Measurements from ENCODE around the gene FBXO44.

Gene FBXO44

DNA sequence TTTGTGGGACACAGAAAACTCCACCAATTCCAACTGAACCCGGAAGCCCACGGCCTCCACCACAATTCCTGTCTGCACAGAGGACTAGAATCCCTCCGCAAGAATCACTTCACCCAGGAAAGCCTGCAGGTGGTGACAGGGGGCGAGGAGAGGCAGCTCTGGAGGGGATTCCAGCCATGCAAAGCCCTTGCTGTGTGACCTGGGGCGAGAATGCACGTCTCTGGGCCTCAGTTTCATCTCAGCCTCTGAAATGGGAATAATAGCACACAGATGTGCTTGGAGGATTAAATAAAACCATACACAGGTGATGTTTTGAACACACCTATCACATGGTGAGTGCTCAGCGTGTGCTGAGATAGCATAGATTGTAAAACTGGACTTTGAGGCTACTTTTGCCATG, 14.6 kb upstream of the FBXO44 start:
- TF ChIP-seq FOXP2 (optimal IDR thresholded peaks at IDR 0.05; ENCODE audit: borderline replicate concordance, extremely low read depth, extremely low read length, insufficient read depth) (no peak), POLR2AphosphoS5 (IDR thresholded peaks at IDR 0.05; ENCODE audit: low read depth, low read length) (no peak), TAF1 (IDR thresholded peaks at IDR 0.05; ENCODE audit: borderline replicate concordance, insufficient read depth, low read length) (no peak), REST (IDR thresholded peaks at IDR 0.05; ENCODE audit: insufficient read depth in 1 of 2, low read depth in 2 of 2, low read length in 2 of 2) (no peak), SIN3A (IDR thresholded peaks at IDR 0.05; ENCODE audit: borderline replicate concordance, insufficient read depth, low read length) (no peak)

GRCh38 chr1:11640944-11641343, 13.7 kb upstream of the FBXO44 start:
- TF ChIP-seq SIN3A (IDR thresholded peaks at IDR 0.05; ENCODE audit: borderline replicate concordance, insufficient read depth, low read length) (no peak), TAF1 (IDR thresholded peaks at IDR 0.05; ENCODE audit: borderline replicate concordance, insufficient read depth, low read length) (no peak), POLR2AphosphoS5 (IDR thresholded peaks at IDR 0.05; ENCODE audit: low read depth, low read length) (no peak), REST (IDR thresholded peaks at IDR 0.05; ENCODE audit: insufficient read depth in 1 of 2, low read depth in 2 of 2, low read length in 2 of 2) (no peak), FOXP2 (optimal IDR thresholded peaks at IDR 0.05; ENCODE audit: borderline replicate concordance, extremely low read depth, extremely low read length, insufficient read depth) (no peak)

GRCh38 chr1:11641776-11642305, 12.8 kb upstream of the FBXO44 start:
- TF ChIP-seq POLR2AphosphoS5 (IDR thresholded peaks at IDR 0.05; ENCODE audit: low read depth, low read length) (no peak), SIN3A (IDR thresholded peaks at IDR 0.05; ENCODE audit: borderline replicate concordance, insufficient read depth, low read length) (no peak), TAF1 (IDR thresholded peaks at IDR 0.05; ENCODE audit: borderline replicate concordance, insufficient read depth, low read length) (no peak), FOXP2 (optimal IDR thresholded peaks at IDR 0.05; ENCODE audit: borderline replicate concordance, extremely low read depth, extremely low read length, insufficient read depth) (no peak), REST (IDR thresholded peaks at IDR 0.05; ENCODE audit: insufficient read depth in 1 of 2, low read depth in 2 of 2, low read length in 2 of 2) (no peak)

DNA sequence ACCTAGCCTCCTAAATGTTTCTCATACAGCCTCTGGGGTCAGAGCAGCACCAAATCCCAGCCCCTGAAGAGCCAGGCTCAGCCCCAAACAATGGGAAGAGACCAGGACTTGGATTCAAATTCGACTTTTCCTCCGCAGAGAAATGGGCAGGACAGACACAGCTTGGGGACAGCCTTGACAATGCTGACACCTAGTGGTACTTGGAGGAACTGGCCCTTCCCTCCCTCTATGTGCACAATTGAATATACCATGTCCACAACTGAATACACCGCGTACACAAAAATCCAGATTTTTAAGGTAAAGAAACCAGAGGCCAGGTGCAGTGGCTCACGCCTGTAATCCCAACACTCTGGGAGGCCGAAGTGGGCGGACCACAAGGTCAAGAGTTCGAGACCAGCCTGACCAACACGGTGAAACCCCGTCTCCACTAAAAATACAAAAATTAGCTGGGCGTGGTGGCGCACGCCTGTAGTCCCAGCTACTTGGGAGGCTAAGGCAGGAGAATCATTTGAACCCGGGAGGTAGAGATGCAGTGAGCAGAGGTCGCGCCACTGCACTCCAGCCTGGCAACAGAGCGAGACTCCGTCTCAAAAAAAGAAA, 12.2 kb upstream of the FBXO44 start:
- TF ChIP-seq REST (IDR thresholded peaks at IDR 0.05; ENCODE audit: insufficient read depth in 1 of 2, low read depth in 2 of 2, low read length in 2 of 2) = peak; percentile 39 to 51; a peak in 2 of 4 replicates

GRCh38 chr1:11643782-11644181, 10.9 kb upstream of the FBXO44 start:
- TF ChIP-seq FOXP2 (optimal IDR thresholded peaks at IDR 0.05; ENCODE audit: borderline replicate concordance, extremely low read depth, extremely low read length, insufficient read depth) (no peak), SIN3A (IDR thresholded peaks at IDR 0.05; ENCODE audit: borderline replicate concordance, insufficient read depth, low read length) (no peak), TAF1 (IDR thresholded peaks at IDR 0.05; ENCODE audit: borderline replicate concordance, insufficient read depth, low read length) (no peak), POLR2AphosphoS5 (IDR thresholded peaks at IDR 0.05; ENCODE audit: low read depth, low read length) (no peak), REST (IDR thresholded peaks at IDR 0.05; ENCODE audit: insufficient read depth in 1 of 2, low read depth in 2 of 2, low read length in 2 of 2) (no peak)
